Caco-2 (cell line): Measurements from ENCODE around the gene ITGB1. TPM values are rescaled to one million over a fixed set of nuclear protein-coding genes. Genes with fewer than 3 reads are reported as not detected.

Experiments used
- BruUV-seq: library from RNA; stranded (reverse); fragments of 400-500 nt; replicated peaks from 2 replicates; lab custom pipeline; 2021; lab: Mats Ljungman, UMichigan
- CTCF ChIA-PET: fragments of 300-600 bp; sonication (Branson Sonifier 250); formaldehyde crosslinking; loops from one replicate; lab custom pipeline; 2022; ENCODE audit warnings: antibody characterized with exemption; lab: Charles Lee
- POLR2A ChIA-PET: fragments of 300-600 bp; sonication (Branson Sonifier 250); formaldehyde crosslinking; loops from one replicate; lab custom pipeline; 2022; ENCODE audit warnings: antibody characterized with exemption; lab: Charles Lee
- DNase-seq, 2 experiments: peaks; one replicate each; pipeline versions ENCODE4 v3.0.0 to v3.0.0-alpha.2; 2020 to 2022
- H3K27me3 ChIP-seq: replicated peaks from 2 replicates; pipeline ENCODE4 v1.6.0; 2011; ENCODE audit warnings: low read length; ENCODE audit not compliant: control insufficient read depth, insufficient read depth
- H3K36me3 ChIP-seq: 2 replicates; pipeline ENCODE4 v1.5.1; 2011; ENCODE audit warnings: low read length; ENCODE audit not compliant: control insufficient read depth, insufficient read depth
- H3K4me1 ChIP-seq: fragments of 250-450 bp; sonication (Bioruptor Pico); 2 replicates; pipeline ENCODE4 v1.5.1; 2020; ENCODE audit warnings: mild to moderate bottlenecking
- H3K4me3 ChIP-seq: 2 replicates; pipeline ENCODE4 v1.5.1; 2011; ENCODE audit warnings: low read depth, mild to moderate bottlenecking, control low read depth, low read length
- H3K9me3 ChIP-seq: fragments of 250-450 bp; sonication (Bioruptor Pico); 2 replicates; pipeline ENCODE4 v1.5.1; 2020; ENCODE audit warnings: mild to moderate bottlenecking, moderate library complexity
- H3K27ac Mint-ChIP-seq: one replicate; pipeline ENCODE4 v1.8.0; 2022; ENCODE audit warnings: mixed read lengths; ENCODE audit not compliant: unreplicated experiment
- H3K27me3 Mint-ChIP-seq: one replicate; pipeline ENCODE4 v1.8.0; 2022; ENCODE audit warnings: mixed read lengths; ENCODE audit not compliant: insufficient read depth, unreplicated experiment
- H3K36me3 Mint-ChIP-seq: one replicate; pipeline ENCODE4 v1.8.0; 2022; ENCODE audit warnings: mild to moderate bottlenecking, mixed read lengths; ENCODE audit not compliant: insufficient read depth, unreplicated experiment
- H3K4me1 Mint-ChIP-seq: one replicate; pipeline ENCODE4 v1.8.0; 2022; ENCODE audit warnings: low read depth, mixed read lengths; ENCODE audit not compliant: unreplicated experiment
- H3K4me3 Mint-ChIP-seq: one replicate; pipeline ENCODE4 v1.8.0; 2022; ENCODE audit warnings: mild to moderate bottlenecking, moderate library complexity, mixed read lengths; ENCODE audit not compliant: unreplicated experiment
- H3K9me3 Mint-ChIP-seq: one replicate; pipeline ENCODE4 v1.8.0; 2022; ENCODE audit warnings: mixed read lengths; ENCODE audit not compliant: unreplicated experiment
- CTCF ChIP-seq, 2 experiments: fragments of 200-600 bp in 1 of 2; IDR thresholded peaks; 1 replicate in 1 of 2; 2 replicates in 1 of 2; pipeline versions ENCODE4 v1.5.1 to v1.8.0; 2011 to 2022; ENCODE audit warnings: antibody characterized with exemption in 1 of 2, control low read depth in 1 of 2, inconsistent platforms in 1 of 2, low read depth in 1 of 2, low read length in 1 of 2, mild to moderate bottlenecking in 1 of 2, moderate library complexity in 1 of 2; ENCODE audit not compliant: insufficient read depth in 1 of 2, severe bottlenecking in 1 of 2, unreplicated experiment in 1 of 2
- intact Hi-C: fragments of 100-400 bp; cut with micrococcal nuclease; formaldehyde crosslinking; loops from one replicate; pipeline ENCODE4 v1.10.0; 2022; ENCODE audit not compliant: unreplicated experiment
- total RNA-seq: library from RNA; stranded (reverse); gene quantifications from 2 replicates; pipeline ENCODE4 v1.2.3, GENCODE V29; 2022

Gene ITGB1
- total RNA-seq, 1 experiment from 2014 or later: 474 TPM

- no peaks in the 10 kb centered on the region for H3K9me3 ChIP-seq
- DNase-seq: no peak
- no peak overlapping the region for H3K4me3 Mint-ChIP-seq
- peaks cover 23% of the 10 kb centered on the region for H3K4me1 Mint-ChIP-seq
- no peaks in the 10 kb centered on the region for H3K36me3 ChIP-seq
- no peaks in the 10 kb centered on the region for H3K27me3 Mint-ChIP-seq
- H3K36me3 Mint-ChIP-seq: no peaks in the 10 kb centered on the region
- no TSS peak for BruUV-seq
- H3K27me3 ChIP-seq: no peaks in the 10 kb centered on the region
- TF ChIP-seq CTCF (IDR thresholded peaks at IDR 0.05; ENCODE audit: insufficient read depth in 1 of 2, low read depth in 1 of 2, low read length in 1 of 2, severe bottlenecking in 1 of 2, unreplicated experiment in 1 of 2): no peak
- peaks cover 27% of the 10 kb centered on the region for H3K4me1 ChIP-seq
- H3K9me3 Mint-ChIP-seq: no peaks in the 10 kb centered on the region
- ChIA-PET POLR2A (interaction anchor here (1.6 kb wide), 1 partner anchor 10 kb away, joined by 25 read pairs; no protein-coding TSS in a partner anchor), CTCF (interaction anchor here (0.7 kb wide), 1 partner anchor 10 kb away, joined by 3 read pairs; no protein-coding TSS in a partner anchor)
- intact Hi-C loops: loop anchor here (1.0 kb wide), 3 partner anchors 9 to 34 kb away; partner anchors contain the start of gene ITGB1
- peak overlapping the region; percentile 58 for H3K27ac Mint-ChIP-seq
- H3K4me3 ChIP-seq: no peak overlapping the region
Observed at GRCh38 chr10:32970910-32971309, 12.9 kb upstream of the ITGB1 start.

DNA sequence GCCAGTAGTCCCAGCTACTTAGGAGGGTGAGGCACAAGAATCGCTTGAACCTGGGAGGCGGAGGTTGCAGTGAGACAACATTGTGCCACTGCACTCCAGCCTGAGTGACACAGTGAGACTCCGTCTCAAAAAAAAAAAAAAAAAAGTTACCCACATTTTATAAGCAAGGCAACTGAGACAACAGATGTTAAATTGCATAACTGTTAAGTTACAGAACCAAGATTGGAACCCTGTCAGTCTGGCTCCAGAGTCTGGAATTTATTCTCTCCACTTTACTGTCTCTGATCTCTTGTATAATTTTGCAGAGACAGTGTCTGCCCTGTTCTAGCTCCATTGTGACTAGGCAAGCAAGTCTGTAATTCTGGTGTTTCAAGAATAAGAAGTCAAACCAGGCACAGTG lies 6.2 kb upstream of the ITGB1 start:
- ChIA-PET POLR2A (interaction anchor here (1.2 kb wide), 1 partner anchor 16 kb away, joined by 3 read pairs; no protein-coding TSS in a partner anchor), CTCF (no interaction called here)
- H3K27me3 Mint-ChIP-seq: no peaks in the 10 kb centered on the region
- no peaks in the 10 kb centered on the region for H3K9me3 Mint-ChIP-seq
- Histone ChIP-seq H3K4me3 (no peak overlapping the region), H3K9me3 (no peaks in the 10 kb centered on the region), H3K36me3 (no peaks in the 10 kb centered on the region), H3K27me3 (no peaks in the 10 kb centered on the region), H3K4me1 (peaks cover 22% of the 10 kb centered on the region)
- peaks cover 20% of the 10 kb centered on the region for H3K4me1 Mint-ChIP-seq
- H3K36me3 Mint-ChIP-seq: no peaks in the 10 kb centered on the region
- no peak overlapping the region for H3K27ac Mint-ChIP-seq
- DNase-seq: no peak
- no TSS peak for BruUV-seq
- no peak for TF ChIP-seq CTCF (IDR thresholded peaks at IDR 0.05; ENCODE audit: insufficient read depth in 1 of 2, low read depth in 1 of 2, low read length in 1 of 2, severe bottlenecking in 1 of 2, unreplicated experiment in 1 of 2)
- no peak overlapping the region for H3K4me3 Mint-ChIP-seq
- intact Hi-C loops: no loop called here

DNA sequence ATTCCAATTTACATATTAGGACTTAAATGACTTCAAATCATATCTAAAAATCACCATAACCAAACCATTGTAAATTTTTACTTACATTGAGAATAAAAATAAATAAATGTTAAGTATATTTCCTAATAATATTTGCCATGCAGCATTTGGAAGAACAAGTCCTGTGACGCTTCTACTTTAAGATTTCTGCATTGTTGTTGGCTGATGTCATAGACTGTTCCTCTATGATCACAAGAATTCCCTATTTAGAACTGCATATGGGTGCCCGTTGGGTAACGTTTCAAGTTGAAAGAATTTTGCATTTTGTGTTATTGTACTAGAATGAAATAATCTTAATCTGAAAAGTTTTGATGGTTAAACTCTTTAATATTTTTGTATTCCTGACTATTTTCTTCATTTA lies 5.1 kb upstream of the ITGB1 start:
- H3K27me3 ChIP-seq: no peaks in the 10 kb centered on the region
- ChIA-PET POLR2A (interaction anchor here (1.2 kb wide), 1 partner anchor 17 kb away, joined by 3 read pairs; no protein-coding TSS in a partner anchor), CTCF (no interaction called here)
- Mint-ChIP-seq H3K4me3 (no peak overlapping the region), H3K9me3 (no peaks in the 10 kb centered on the region), H3K4me1 (peaks cover 20% of the 10 kb centered on the region), H3K36me3 (peaks cover 10% of the 10 kb centered on the region), H3K27ac (no peak overlapping the region), H3K27me3 (no peaks in the 10 kb centered on the region)
- no peak for TF ChIP-seq CTCF (IDR thresholded peaks at IDR 0.05; ENCODE audit: insufficient read depth in 1 of 2, low read depth in 1 of 2, low read length in 1 of 2, severe bottlenecking in 1 of 2, unreplicated experiment in 1 of 2)
- DNase-seq: no peak
- BruUV-seq: no TSS peak
- H3K9me3 ChIP-seq: no peaks in the 10 kb centered on the region
- H3K4me1 ChIP-seq: peaks cover 23% of the 10 kb centered on the region
- intact Hi-C loops: no loop called here
- no peaks in the 10 kb centered on the region for H3K36me3 ChIP-seq
- H3K4me3 ChIP-seq: no peak overlapping the region
